Measurements from ENCODE around the gene CCDC63.

The CCDC63 gene

GRCh38 chr12:110849748-110850403 is 3.1 kb downstream of the CCDC63 start:
- TF ChIP-seq GABPA (IDR thresholded peaks at IDR 0.05; ENCODE audit: low read depth) (no peak), CTCF (IDR thresholded peaks at IDR 0.05; ENCODE audit: insufficient read depth, low read length) (no peak), SPI1 (IDR thresholded peaks at IDR 0.05; ENCODE audit: borderline replicate concordance, low read depth) (no peak)
- no peak overlapping the region for H3K4me3 ChIP-seq (replicated peaks; ENCODE audit: insufficient read depth, low read length)
- H3K27me3 ChIP-seq (ENCODE audit: insufficient read depth, poor library complexity, severe bottlenecking), result no peaks in the 10 kb centered on the region
- H3K27ac ChIP-seq (replicated peaks), result no peak overlapping the region
- no peak for DNase-seq (ENCODE audit: low read depth in 1 of 2, low spot score in 1 of 2)

- no peak for TF ChIP-seq REST (IDR thresholded peaks at IDR 0.05; ENCODE audit: insufficient replicate concordance, low read depth)
- TF ChIP-seq SPI1 (IDR thresholded peaks at IDR 0.05; ENCODE audit: borderline replicate concordance, low read depth), result no peak
- no peak for TF ChIP-seq POLR2AphosphoS5 (IDR thresholded peaks at IDR 0.05; ENCODE audit: low read depth)
- TF ChIP-seq CTCF (IDR thresholded peaks at IDR 0.05; ENCODE audit: insufficient read depth, low read length), result no peak
- no peak for TF ChIP-seq GABPA (IDR thresholded peaks at IDR 0.05; ENCODE audit: low read depth)
- DNase-seq (ENCODE audit: low read depth in 1 of 2, low spot score in 1 of 2), result no peak
- H3K27me3 ChIP-seq (ENCODE audit: insufficient read depth, poor library complexity, severe bottlenecking), result no peaks in the 10 kb centered on the region
- no peak overlapping the region for H3K27ac ChIP-seq (replicated peaks)
- H3K4me3 ChIP-seq (replicated peaks; ENCODE audit: insufficient read depth, low read length), result no peak overlapping the region
Measured at GRCh38 chr12:110850762-110851161, 4.0 kb downstream of the CCDC63 start.

GRCh38 chr12:110853836-110854235 is 7.0 kb downstream of the CCDC63 start:
- H3K4me3 ChIP-seq (replicated peaks; ENCODE audit: insufficient read depth, low read length), result no peak overlapping the region
- no peak for DNase-seq (ENCODE audit: low read depth in 1 of 2, low spot score in 1 of 2)
- TF ChIP-seq GABPA (IDR thresholded peaks at IDR 0.05; ENCODE audit: low read depth), result no peak
- TF ChIP-seq CTCF (IDR thresholded peaks at IDR 0.05; ENCODE audit: insufficient read depth, low read length), result no peak
- no peak for TF ChIP-seq POLR2AphosphoS5 (IDR thresholded peaks at IDR 0.05; ENCODE audit: low read depth)
- TF ChIP-seq SPI1 (IDR thresholded peaks at IDR 0.05; ENCODE audit: borderline replicate concordance, low read depth), result no peak
- TF ChIP-seq REST (IDR thresholded peaks at IDR 0.05; ENCODE audit: insufficient replicate concordance, low read depth), result no peak
- H3K27ac ChIP-seq (replicated peaks), result no peak overlapping the region
- no peaks in the 10 kb centered on the region for H3K27me3 ChIP-seq (ENCODE audit: insufficient read depth, poor library complexity, severe bottlenecking)

GRCh38 chr12:110856542-110856941 is 9.8 kb downstream of the CCDC63 start:
- Histone ChIP-seq H3K27me3 (ENCODE audit: insufficient read depth, poor library complexity, severe bottlenecking) (no peaks in the 10 kb centered on the region), H3K4me3 (replicated peaks; ENCODE audit: insufficient read depth, low read length) (no peak overlapping the region), H3K27ac (replicated peaks) (no peak overlapping the region)
- TF ChIP-seq CTCF (IDR thresholded peaks at IDR 0.05; ENCODE audit: insufficient read depth, low read length) (no peak), GABPA (IDR thresholded peaks at IDR 0.05; ENCODE audit: low read depth) (no peak), SPI1 (IDR thresholded peaks at IDR 0.05; ENCODE audit: borderline replicate concordance, low read depth) (no peak), REST (IDR thresholded peaks at IDR 0.05; ENCODE audit: insufficient replicate concordance, low read depth) (no peak)
- no peak for DNase-seq (ENCODE audit: low read depth in 1 of 2, low spot score in 1 of 2)

All from HL-60 (cell line).